GM10266 (cell line): Measurements from ENCODE around the gene TBL2.
A peak's percentile ranks its signal among the peaks of the same experiment; 100 is the strongest.
"Not testable (repeated sequence)": the region's sequence is repeated elsewhere in the genome, so short reads cannot be mapped to it uniquely, and the experiment has no call there.

ENCODE experiments used
- DNase-seq: peaks from one replicate; pipeline ENCODE4 v3.0.0; 2012; ENCODE audit errors: extremely low spot score
- TF ChIP-seq, protein P1 (sequence below): IDR thresholded peaks from 2 replicates; pipeline ENCODE4 v1.5.1; 2012; ENCODE audit warnings: mild to moderate bottlenecking, low read depth; ENCODE audit not compliant: control insufficient read depth, insufficient read depth; ENCODE audit errors: missing control alignments

The TBL2 gene

DNA sequence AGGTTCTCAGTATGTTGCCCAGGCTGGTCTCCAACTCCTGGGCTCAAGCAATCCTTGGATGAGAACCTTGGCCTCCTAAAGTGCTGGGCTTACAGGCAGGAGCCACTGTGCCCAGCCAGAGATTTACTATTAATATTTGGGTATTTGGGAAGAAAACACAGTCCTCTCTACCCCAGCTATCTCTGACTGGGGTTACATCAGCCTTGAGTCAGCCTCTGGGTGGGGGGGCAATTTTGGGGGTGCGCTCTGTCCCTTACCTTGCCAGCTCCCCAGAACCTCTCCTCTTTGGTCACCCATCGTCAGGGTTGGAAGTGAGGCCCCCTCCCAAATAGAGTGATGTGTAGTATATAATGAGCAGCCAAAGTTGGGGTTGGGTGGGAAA lies 44.1 kb upstream of the TBL2 start:
- DNase-seq, result no peak
- TF ChIP-seq, protein P1, sequence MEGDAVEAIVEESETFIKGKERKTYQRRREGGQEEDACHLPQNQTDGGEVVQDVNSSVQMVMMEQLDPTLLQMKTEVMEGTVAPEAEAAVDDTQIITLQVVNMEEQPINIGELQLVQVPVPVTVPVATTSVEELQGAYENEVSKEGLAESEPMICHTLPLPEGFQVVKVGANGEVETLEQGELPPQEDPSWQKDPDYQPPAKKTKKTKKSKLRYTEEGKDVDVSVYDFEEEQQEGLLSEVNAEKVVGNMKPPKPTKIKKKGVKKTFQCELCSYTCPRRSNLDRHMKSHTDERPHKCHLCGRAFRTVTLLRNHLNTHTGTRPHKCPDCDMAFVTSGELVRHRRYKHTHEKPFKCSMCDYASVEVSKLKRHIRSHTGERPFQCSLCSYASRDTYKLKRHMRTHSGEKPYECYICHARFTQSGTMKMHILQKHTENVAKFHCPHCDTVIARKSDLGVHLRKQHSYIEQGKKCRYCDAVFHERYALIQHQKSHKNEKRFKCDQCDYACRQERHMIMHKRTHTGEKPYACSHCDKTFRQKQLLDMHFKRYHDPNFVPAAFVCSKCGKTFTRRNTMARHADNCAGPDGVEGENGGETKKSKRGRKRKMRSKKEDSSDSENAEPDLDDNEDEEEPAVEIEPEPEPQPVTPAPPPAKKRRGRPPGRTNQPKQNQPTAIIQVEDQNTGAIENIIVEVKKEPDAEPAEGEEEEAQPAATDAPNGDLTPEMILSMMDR, result no peak

DNA sequence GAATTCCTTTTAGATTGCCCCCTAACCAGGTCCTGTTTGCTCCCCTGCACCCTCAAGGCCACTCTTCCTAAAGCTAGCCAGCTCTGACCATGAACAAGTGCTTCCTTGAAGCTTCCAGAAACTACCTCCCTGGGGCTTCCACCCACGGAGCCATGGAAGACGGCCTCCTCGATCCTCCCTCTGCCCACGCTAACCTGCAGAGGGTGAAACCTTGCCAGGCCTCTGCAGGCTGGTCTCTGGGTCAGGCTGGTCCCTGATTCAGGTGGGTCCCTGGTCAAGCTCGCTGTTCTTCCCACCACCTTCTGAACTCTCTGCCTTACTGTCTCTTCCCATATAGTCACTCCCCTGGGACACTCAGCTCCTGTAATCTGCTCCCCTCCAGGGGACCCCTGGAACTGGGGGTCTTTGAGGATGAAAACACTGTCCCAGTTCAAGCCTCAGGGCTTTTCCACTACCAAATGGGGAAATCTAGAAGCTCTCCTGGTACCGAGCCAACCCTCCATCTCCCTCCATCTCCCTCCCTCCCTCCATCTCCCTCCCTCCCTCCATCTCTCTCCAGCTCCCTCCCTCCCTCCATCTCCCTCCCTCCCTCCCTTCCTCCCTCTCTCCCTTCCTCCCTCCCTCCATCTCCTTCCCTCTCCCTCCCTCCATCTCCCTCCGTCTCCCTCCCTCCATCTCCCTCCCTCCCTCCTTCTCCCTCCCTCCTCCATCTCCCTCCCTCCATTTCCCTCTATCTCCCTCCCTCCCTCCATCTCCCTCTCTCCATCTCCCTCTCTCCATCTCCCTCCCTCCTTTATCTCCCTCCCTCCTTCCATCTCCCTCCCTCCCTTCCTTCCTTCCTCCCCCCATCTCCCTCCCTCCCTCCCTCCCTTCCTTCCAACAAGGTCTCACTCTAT lies 43.0 kb upstream of the TBL2 start:
- TF ChIP-seq, protein P1, result no peak

DNA sequence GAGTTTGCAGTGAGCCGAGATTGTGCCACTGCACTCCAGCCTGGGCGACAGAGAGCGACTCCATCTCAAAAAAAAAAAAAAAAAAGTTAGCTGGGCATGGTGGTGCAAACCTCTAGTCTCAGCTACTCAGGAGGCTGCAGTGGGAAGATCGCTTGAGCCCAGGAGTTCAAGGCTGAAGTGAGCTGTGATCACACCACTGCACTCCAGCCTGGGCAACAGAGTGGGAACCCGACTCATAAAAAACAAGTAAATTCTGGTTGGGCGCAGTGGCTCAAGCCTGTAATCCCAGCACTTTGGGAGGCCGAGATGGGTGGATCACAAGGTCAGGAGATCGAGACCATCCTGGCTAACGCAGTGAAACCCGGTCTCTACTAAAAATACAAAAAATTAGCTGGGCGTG lies 41.0 kb upstream of the TBL2 start:
- not testable (repeated sequence) for DNase-seq

More for the DNA sequence above, 43.0 kb upstream of the TBL2 start:
- DNase-seq, result no peak

DNA sequence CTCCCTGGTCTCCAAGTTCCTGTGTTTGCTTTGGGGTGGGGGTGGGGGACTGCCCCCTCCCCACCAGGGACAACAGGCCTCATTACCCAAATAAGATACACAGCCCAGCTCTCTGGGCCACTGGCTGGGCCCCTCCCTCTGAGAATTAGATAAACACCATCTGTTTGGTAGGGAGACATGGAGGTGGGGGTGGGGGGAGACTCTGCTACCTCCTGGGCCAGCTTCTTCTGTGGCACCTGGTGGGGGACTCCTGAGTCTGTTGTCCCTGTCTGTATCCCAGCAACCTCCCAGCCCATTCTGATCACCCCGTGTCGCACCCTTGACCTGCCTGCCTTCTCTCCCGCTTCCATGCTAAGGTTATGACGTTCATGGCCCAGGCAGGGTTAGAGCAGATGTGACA lies 40.2 kb upstream of the TBL2 start:
- TF ChIP-seq, protein P1, result no peak
- DNase-seq, result no peak

DNA sequence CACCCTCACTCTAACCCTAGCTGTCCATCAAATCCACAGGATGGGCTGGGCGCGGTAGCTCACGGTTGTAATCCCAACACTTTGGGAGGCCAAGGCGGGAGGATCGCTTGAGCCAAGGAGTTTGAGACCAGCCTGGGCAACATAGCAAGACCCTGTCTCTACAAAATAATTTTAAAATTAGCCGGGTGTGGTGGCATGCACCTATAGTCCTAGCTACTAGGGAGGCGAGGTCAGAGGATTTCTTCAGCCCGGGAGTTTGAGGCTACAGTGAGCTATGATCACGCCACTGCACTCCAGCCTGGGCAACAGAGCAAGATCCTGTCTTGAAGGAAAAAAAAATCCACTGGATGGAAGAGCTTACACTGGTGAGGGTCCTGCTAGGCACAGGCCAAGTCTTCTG lies 39.1 kb upstream of the TBL2 start:
- DNase-seq, result not testable (repeated sequence)

DNA sequence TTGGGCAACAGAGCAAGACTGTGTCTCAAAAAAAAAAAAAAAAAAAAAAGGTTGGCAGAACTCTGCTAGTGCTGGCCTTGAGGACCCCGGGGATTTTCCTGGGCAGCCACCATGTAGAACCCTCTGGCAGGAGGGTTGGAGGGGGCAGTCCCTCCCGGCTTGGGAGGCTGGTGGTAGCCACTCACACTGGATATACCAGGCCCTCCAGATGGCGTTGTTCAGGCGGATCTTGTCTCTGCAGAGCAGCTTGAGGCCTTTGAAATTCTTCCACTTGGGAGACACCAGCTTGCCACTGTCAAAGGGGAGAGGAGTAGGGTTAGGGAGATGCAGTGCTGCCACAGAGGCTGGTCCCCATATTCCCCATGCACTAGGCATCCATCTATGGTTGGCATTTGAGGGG lies 37.5 kb upstream of the TBL2 start:
- no peak for DNase-seq
- TF ChIP-seq, protein P1, result peak; percentile 8

DNA sequence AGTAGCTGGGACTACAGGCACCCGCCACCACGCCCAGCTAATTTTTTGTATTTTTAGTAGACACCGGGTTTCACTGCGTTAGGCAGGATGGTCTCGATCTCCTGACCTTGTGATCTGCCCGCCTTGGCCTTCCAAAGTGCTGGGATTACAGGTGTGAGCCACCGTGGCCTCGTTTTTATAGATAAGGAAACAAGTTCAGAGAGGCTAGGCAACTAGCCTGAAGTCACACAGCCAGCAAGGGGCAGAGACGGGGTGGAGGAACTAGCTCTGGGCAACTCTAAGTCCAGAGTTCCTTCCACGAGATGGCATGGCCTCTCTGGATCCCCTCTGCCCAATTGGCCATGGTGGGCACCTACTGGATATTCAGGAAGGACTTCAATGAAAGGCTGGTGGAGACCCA lies 36.6 kb upstream of the TBL2 start:
- DNase-seq, result not testable (repeated sequence)

DNA sequence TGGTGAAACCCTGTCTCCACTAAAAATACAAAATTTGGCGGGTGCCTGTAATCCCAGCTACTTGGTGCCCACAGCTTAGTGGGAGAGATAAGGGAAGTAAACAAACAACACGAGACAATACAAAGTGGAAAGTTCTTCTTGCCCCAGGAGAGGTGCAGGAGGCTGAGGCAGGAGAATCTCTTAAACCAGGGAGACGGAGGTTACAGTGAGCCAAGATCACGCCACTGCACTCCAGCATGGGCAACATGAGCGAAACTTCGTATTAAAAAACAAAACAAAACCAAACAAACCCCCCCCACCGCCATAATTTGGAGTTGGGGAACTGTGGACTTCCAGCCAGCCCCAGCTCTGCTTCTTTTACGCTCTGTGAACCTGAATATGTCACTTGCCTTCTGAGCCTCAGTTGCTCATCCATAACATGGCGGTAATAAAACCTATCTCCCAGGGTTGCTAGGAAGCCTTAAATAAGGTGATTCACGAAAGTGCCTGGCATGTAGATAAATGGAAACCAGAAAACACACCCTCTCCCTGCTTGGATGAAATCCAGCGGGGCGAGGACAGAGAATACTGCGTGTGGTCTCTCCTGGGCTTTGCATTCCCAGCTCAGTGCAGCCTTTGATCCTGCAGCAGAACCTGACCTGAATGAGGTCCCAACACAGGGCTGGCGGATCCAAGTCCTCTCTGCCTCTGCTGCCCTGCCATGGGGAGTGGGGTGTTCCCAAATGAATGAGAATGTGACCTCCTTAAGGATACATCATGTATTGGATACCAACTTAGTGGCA lies 35.8 kb upstream of the TBL2 start:
- no peak for DNase-seq
- TF ChIP-seq, protein P1, result no peak
